ENCODE results near the gene TNFSF13B.

Gene TNFSF13B

DNA sequence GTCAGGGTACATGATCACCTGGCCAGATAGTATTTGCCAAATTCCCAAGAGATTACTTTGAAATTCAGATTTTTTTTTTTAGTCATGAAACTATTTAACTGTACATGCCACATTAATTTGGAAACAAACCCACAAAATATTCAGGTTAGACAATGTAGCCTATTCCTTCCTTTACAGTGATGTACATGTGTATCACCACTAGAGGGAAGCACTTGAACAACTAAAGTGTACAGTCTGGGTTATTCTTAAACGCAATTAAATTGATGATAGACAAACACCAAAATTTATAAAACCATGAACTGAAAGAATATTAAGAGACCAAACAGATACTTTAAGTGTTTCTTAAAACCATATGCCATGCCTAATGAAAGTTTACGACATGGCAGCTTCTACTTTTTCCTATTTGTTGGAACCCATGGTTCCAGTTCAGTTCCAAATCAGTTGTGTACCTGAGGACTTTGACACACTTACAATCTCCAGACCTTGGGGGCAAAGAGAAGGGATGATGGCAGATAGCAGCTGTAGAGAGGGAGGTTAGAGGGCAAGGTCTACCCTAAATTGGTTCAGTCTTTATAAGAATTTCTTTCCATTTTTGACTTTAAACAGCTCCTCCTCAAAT, 52.8 kb downstream of the TNFSF13B start:
- Histone ChIP-seq H3K27ac (no peak overlapping the region), H3K36me3 (replicated peaks) (no peaks in the 10 kb centered on the region), H3K27me3 (replicated peaks) (no peaks in the 10 kb centered on the region), H3K4me3 (ENCODE audit: low read depth, low read length) (no peak overlapping the region)
- DNase-seq = peak; percentile 22
- in situ Hi-C loops (cut with HindIII; ENCODE audit: low pct_ligation_motif_present, low sequenced_read_pairs) = no loop called here
- TF ChIP-seq CTCF (IDR thresholded peaks at IDR 0.05; ENCODE audit: low read depth, low read length, missing control alignments) = peak; percentile 49

- H3K36me3 ChIP-seq (replicated peaks) = no peaks in the 10 kb centered on the region
- in situ Hi-C loops (cut with HindIII; ENCODE audit: low pct_ligation_motif_present, low sequenced_read_pairs) = no loop called here
- no peaks in the 10 kb centered on the region for H3K27me3 ChIP-seq (replicated peaks)
- no peak overlapping the region for H3K27ac ChIP-seq
- no peak overlapping the region for H3K4me3 ChIP-seq (ENCODE audit: low read depth, low read length)
- no peak for TF ChIP-seq CTCF (IDR thresholded peaks at IDR 0.05; ENCODE audit: low read depth, low read length, missing control alignments)
- DNase-seq = no peak
These were observed 53.5 kb downstream of the TNFSF13B start for GRCh38 chr13:108323031-108323430.

GRCh38 chr13:108325863-108326262, 56.3 kb downstream of the TNFSF13B start:
- Histone ChIP-seq H3K27ac (no peak overlapping the region), H3K4me3 (ENCODE audit: low read depth, low read length) (no peak overlapping the region), H3K27me3 (replicated peaks) (no peaks in the 10 kb centered on the region), H3K36me3 (replicated peaks) (no peaks in the 10 kb centered on the region)
- no peak for TF ChIP-seq CTCF (IDR thresholded peaks at IDR 0.05; ENCODE audit: low read depth, low read length, missing control alignments)
- in situ Hi-C loops (cut with HindIII; ENCODE audit: low pct_ligation_motif_present, low sequenced_read_pairs) = no loop called here
- no peak for DNase-seq

GRCh38 chr13:108326309-108326708, 56.8 kb downstream of the TNFSF13B start:
- H3K27ac ChIP-seq = no peak overlapping the region
- no peaks in the 10 kb centered on the region for H3K27me3 ChIP-seq (replicated peaks)
- H3K36me3 ChIP-seq (replicated peaks) = no peaks in the 10 kb centered on the region
- no peak overlapping the region for H3K4me3 ChIP-seq (ENCODE audit: low read depth, low read length)
- DNase-seq = no peak
- in situ Hi-C loops (cut with HindIII; ENCODE audit: low pct_ligation_motif_present, low sequenced_read_pairs) = no loop called here
- no peak for TF ChIP-seq CTCF (IDR thresholded peaks at IDR 0.05; ENCODE audit: low read depth, low read length, missing control alignments)

- H3K27me3 ChIP-seq (replicated peaks) = no peaks in the 10 kb centered on the region
These were observed 59.3 kb downstream of the TNFSF13B start for GRCh38 chr13:108328848-108329247.

More at GRCh38 chr13:108328848-108329247, 59.3 kb downstream of the TNFSF13B start:
- no peak for TF ChIP-seq CTCF (IDR thresholded peaks at IDR 0.05; ENCODE audit: low read depth, low read length, missing control alignments)
- no peak overlapping the region for H3K4me3 ChIP-seq (ENCODE audit: low read depth, low read length)
- H3K27ac ChIP-seq = no peak overlapping the region
- in situ Hi-C loops (cut with HindIII; ENCODE audit: low pct_ligation_motif_present, low sequenced_read_pairs) = no loop called here
- no peak for DNase-seq
- no peaks in the 10 kb centered on the region for H3K36me3 ChIP-seq (replicated peaks)
